ENCODE results near the gene KIAA1958. TPM values are rescaled to one million over a fixed set of nuclear protein-coding genes. Genes with fewer than 3 reads are reported as not detected.

Gene KIAA1958
- total and polyA plus RNA-seq, 7 donors = 0.60 to 8.0 (median 4.3) TPM

DNA sequence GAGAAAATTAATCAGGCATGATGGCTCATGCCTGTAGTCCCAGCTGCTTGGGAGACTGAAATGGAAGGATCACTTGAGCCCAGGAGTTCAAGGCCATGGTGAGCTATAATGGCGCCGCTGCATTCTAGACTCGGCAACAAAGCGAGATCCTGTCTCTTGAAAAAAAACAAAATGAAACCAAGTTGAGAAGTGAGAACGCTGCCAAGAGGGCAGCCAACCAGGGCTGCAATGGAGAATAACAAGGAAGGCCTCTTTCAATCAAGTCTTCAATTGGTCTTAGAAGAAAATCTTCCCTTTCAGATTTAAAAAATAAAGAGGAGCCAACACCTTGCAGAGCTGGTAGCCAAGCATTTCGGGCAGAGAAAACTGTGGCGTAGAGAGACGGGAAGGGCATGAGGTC, 14.7 kb downstream of the KIAA1958 start:
- Histone ChIP-seq H3K36me3 (no peaks in the 10 kb centered on the region), H3K9me3 (no peaks in the 10 kb centered on the region), H3K4me3 (no peak overlapping the region), H3K27me3 (no peaks in the 10 kb centered on the region), H3K27ac (no peak overlapping the region), H3K4me1 (no peaks in the 10 kb centered on the region)
- intact Hi-C loops (cut with DNase I) = no loop called here
- 97% methylated on average over 8 of the region's 8 CpGs for WGBS, 2 donors
- TF ChIP-seq EP300 (IDR thresholded peaks at IDR 0.05) (no peak), CTCF (IDR thresholded peaks at IDR 0.05) (no peak), POLR2AphosphoS5 (IDR thresholded peaks at IDR 0.05) (no peak), POLR2A (IDR thresholded peaks at IDR 0.05) (no peak)
- DNase-seq = no peak

DNA sequence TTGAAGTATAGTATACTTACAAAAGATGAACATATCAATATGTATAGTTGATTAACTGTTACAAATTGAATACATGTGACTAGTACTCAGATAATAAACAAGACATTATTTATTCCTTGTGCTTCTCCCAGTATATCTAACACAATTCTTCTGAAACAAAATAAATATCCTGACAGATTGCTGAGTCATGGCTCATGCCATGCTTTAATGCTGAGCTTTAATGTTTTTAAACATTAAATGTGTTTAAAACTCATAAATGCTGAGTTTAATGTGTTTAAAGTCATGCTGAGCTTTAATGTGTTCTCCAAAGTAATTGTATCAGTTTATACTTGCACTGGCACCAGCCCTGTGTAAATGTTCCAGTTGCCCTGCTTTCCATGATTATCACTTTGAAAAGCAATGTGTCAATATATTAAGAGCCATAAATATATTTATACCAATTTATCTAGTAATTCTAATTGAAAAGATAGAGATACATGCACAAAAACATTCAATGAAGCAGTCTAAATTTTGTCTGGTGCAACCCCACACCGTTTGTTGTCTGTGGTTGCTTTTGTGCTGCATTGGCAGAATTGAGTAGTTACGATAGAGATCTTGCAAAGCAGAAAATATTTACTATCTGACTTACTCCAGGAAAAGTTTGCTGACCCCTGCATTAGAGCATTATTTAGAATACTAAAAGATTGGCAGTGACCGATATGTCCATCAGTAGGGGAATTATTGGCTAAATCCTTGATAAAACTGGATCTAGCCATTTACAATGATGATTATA, 15.7 kb downstream of the KIAA1958 start:
- no peaks in the 10 kb centered on the region for H3K27me3 ChIP-seq
- no peak for TF ChIP-seq POLR2A (IDR thresholded peaks at IDR 0.05)
- no peak for TF ChIP-seq EP300 (IDR thresholded peaks at IDR 0.05)
- TF ChIP-seq CTCF (IDR thresholded peaks at IDR 0.05) = no peak
- no peak for TF ChIP-seq POLR2AphosphoS5 (IDR thresholded peaks at IDR 0.05)
- no peak overlapping the region for H3K4me3 ChIP-seq
- no peak overlapping the region for H3K27ac ChIP-seq
- no peaks in the 10 kb centered on the region for H3K4me1 ChIP-seq
- no peaks in the 10 kb centered on the region for H3K36me3 ChIP-seq
- WGBS, 2 donors = 84% methylated on average over 3 of the region's 3 CpGs
- intact Hi-C loops (cut with DNase I) = no loop called here
- DNase-seq = no peak
- no peaks in the 10 kb centered on the region for H3K9me3 ChIP-seq

DNA sequence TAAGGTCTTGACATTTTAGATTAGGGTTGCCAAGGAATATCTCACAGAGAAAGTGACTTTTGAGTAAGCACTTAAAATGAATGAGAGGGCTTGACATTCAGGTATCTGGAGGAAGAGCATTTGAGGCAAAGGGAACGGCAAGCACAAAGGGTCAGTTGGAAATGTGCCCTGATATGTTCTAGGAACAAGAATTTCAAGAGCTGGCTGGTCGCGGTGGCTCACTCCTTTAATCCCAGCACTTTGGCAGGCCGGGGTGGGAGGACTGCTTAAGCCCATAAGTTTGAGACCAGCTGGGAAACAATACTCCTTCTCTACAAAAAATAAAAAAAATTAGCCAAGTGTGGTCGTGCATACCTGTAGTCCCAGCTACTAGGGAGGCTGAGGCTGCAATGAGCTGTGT, 16.5 kb downstream of the KIAA1958 start:
- WGBS, 2 donors = 85 to 86% methylated on average over 5 of the region's 5 CpGs
- H3K4me1 ChIP-seq = no peaks in the 10 kb centered on the region
- no peaks in the 10 kb centered on the region for H3K36me3 ChIP-seq
- H3K9me3 ChIP-seq = no peaks in the 10 kb centered on the region
- DNase-seq = no peak
- H3K27me3 ChIP-seq = no peaks in the 10 kb centered on the region
- H3K4me3 ChIP-seq = no peak overlapping the region
- intact Hi-C loops (cut with DNase I) = no loop called here
- no peak overlapping the region for H3K27ac ChIP-seq
- TF ChIP-seq POLR2A (IDR thresholded peaks at IDR 0.05) (no peak), EP300 (IDR thresholded peaks at IDR 0.05) (no peak)

GRCh38 chr9:112505086-112505485, 18.5 kb downstream of the KIAA1958 start:
- Histone ChIP-seq H3K27ac (no peak overlapping the region), H3K4me1 (no peaks in the 10 kb centered on the region), H3K9me3 (no peaks in the 10 kb centered on the region), H3K4me3 (no peak overlapping the region), H3K36me3 (no peaks in the 10 kb centered on the region), H3K27me3 (no peaks in the 10 kb centered on the region)
- 29 to 70% methylated on average over 4 of the region's 4 CpGs for WGBS, 2 donors
- TF ChIP-seq POLR2A (IDR thresholded peaks at IDR 0.05) (no peak), EP300 (IDR thresholded peaks at IDR 0.05) (no peak), POLR2AphosphoS5 (IDR thresholded peaks at IDR 0.05) (no peak), CTCF (IDR thresholded peaks at IDR 0.05) (no peak)
- no peak for DNase-seq
- intact Hi-C loops (cut with DNase I) = no loop called here

DNA sequence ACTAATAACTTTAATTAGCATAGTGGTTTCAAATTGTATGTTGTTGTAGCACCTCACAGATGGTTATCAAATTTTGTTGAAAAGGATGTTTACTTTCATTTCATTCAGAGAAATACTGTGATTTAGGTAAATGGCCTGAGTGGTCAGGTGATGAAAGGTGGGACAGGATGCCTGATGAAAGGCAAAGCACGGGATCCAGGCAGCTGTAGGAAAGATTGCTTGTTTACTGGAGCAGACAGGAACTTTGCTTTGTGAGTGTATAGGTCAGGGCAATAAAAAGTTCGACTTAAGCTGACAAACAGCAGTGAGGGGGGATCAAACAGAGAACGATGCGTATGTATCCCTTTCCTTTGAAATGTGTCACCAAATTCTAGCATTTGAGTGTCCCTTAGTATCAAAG, 19.0 kb downstream of the KIAA1958 start:
- TF ChIP-seq POLR2AphosphoS5 (IDR thresholded peaks at IDR 0.05) (no peak), CTCF (IDR thresholded peaks at IDR 0.05) (no peak), POLR2A (IDR thresholded peaks at IDR 0.05) (no peak), EP300 (IDR thresholded peaks at IDR 0.05) (no peak)
- intact Hi-C loops (cut with DNase I) = no loop called here
- 20 to 71% methylated on average over 4 of the region's 4 CpGs for WGBS, 2 donors
- Histone ChIP-seq H3K27ac (no peak overlapping the region), H3K27me3 (no peaks in the 10 kb centered on the region), H3K4me3 (no peak overlapping the region), H3K36me3 (no peaks in the 10 kb centered on the region), H3K4me1 (no peaks in the 10 kb centered on the region), H3K9me3 (no peaks in the 10 kb centered on the region)
- DNase-seq = no peak

All from sigmoid colon (tissue), 7 donors.